Endothelial cell of umbilical vein (primary cell): ENCODE measurements around the gene SLC25A45. TPM values are rescaled to one million over a fixed set of nuclear protein-coding genes. Genes with fewer than 3 reads are reported as not detected.

Experiments
- BruUV-seq: library from RNA; stranded (reverse); fragments of 400-500 nt; replicated peaks from 2 replicates; lab custom pipeline; 2021; lab: Mats Ljungman, UMichigan
- CTCF ChIA-PET: fragments of 300-600, 350-600 bp; sonication (Branson Sonifier 250); formaldehyde crosslinking; loops from one replicate; lab custom pipeline; 2021; ENCODE audit warnings: antibody characterized with exemption, inconsistent platforms; lab: Charles Lee
- POLR2A ChIA-PET: fragments of 300-600, 350-600 bp; sonication (Branson Sonifier 250); formaldehyde crosslinking; loops from one replicate; lab custom pipeline; 2021; ENCODE audit warnings: antibody characterized with exemption, inconsistent platforms; lab: Charles Lee
- DNase-seq: peaks from one replicate; pipeline ENCODE4 v3.0.0-alpha.2; 2011; ENCODE audit warnings: low read depth, low spot score
- FAIRE-seq: peaks from 2 replicates; lab custom pipeline; 2011; peaks lifted over from hg19 to GRCh38; lab: Jason Lieb, UNC
- H2AFZ ChIP-seq: 2 replicates; pipeline ENCODE4 v1.6.0; 2012; ENCODE audit warnings: low read depth, low read length, control low read depth, inconsistent platforms
- H3K27ac ChIP-seq: 2 replicates; pipeline ENCODE4 v1.5.1; 2011; ENCODE audit warnings: low read depth, mild to moderate bottlenecking, control low read depth, low read length, moderate library complexity; ENCODE audit not compliant: insufficient read depth
- H3K27me3 ChIP-seq, 2 experiments: 2 replicates each; pipeline versions ENCODE4 v1.6.0 to v1.6.1; 2011; ENCODE audit warnings: low read length in 2 of 2, mixed read lengths in 1 of 2; ENCODE audit not compliant: control insufficient read depth in 2 of 2, insufficient read depth in 2 of 2
- H3K36me3 ChIP-seq, 2 experiments: 2 replicates in 1 of 2; 3 replicates in 1 of 2; pipeline ENCODE4 v1.5.1; 2011; ENCODE audit warnings: low read length in 2 of 2, mild to moderate bottlenecking in 1 of 2, moderate library complexity in 1 of 2; ENCODE audit not compliant: control insufficient read depth in 2 of 2, insufficient read depth in 2 of 2; ENCODE audit errors: extremely low read depth in 1 of 2
- H3K4me1 ChIP-seq: 3 replicates; pipeline ENCODE4 v1.5.1; 2011; ENCODE audit warnings: mild to moderate bottlenecking, low read length; ENCODE audit not compliant: control insufficient read depth, insufficient read depth; ENCODE audit errors: extremely low read depth
- H3K4me2 ChIP-seq: 2 replicates; pipeline ENCODE4 v1.6.1; 2011; ENCODE audit warnings: low read length, control low read depth, mixed read lengths; ENCODE audit not compliant: insufficient read depth
- H3K4me3 ChIP-seq, 3 experiments: fragments of 200-600 bp in 1 of 3; sonication (generic), shearing (Covaris generic) in 1 of 3; replicated peaks in 1 of 3; 2 replicates each; pipeline ENCODE4 v1.5.1; 2011 to 2016; ENCODE audit warnings: control low read depth in 3 of 3, low read length in 3 of 3, mild to moderate bottlenecking in 2 of 3, inconsistent platforms in 1 of 3, low read depth in 1 of 3, moderate library complexity in 1 of 3; ENCODE audit not compliant: insufficient read depth in 1 of 3
- H3K79me2 ChIP-seq: 2 replicates; pipeline ENCODE4 v1.6.0; 2012; ENCODE audit warnings: low read length, inconsistent platforms; ENCODE audit not compliant: control insufficient read depth, insufficient read depth
- H3K9ac ChIP-seq: replicated peaks from 2 replicates; pipeline ENCODE3; 2011; ENCODE audit warnings: low read length, control low read depth; ENCODE audit not compliant: insufficient read depth; ENCODE audit errors: extremely low read depth
- H3K9me1 ChIP-seq: replicated peaks from 3 replicates; pipeline ENCODE4 v1.6.0; 2011; ENCODE audit warnings: mild to moderate bottlenecking, low read length; ENCODE audit not compliant: control insufficient read depth, insufficient read depth; ENCODE audit errors: extremely low read depth
- H3K9me3 ChIP-seq: replicated peaks from 2 replicates; pipeline ENCODE4 v1.5.1; 2012; ENCODE audit warnings: low read length, inconsistent platforms; ENCODE audit not compliant: control insufficient read depth, insufficient read depth
- H4K20me1 ChIP-seq: replicated peaks from 2 replicates; pipeline ENCODE3; 2011; ENCODE audit warnings: mild to moderate bottlenecking, low read length; ENCODE audit not compliant: control insufficient read depth, insufficient read depth; ENCODE audit errors: extremely low read depth
- CTCF ChIP-seq, 2 donors: IDR thresholded peaks; 1 replicate in 1 of 2; 2 replicates in 1 of 2; pipeline ENCODE4 v1.5.1; 2011; ENCODE audit warnings: low read length in 2 of 2, mild to moderate bottlenecking in 2 of 2, moderate library complexity in 2 of 2, control low read depth in 1 of 2, inconsistent platforms in 1 of 2, low read depth in 1 of 2; ENCODE audit not compliant: insufficient read depth in 1 of 2; ENCODE audit errors: extremely low read depth in 1 of 2
- EZH2 ChIP-seq: IDR thresholded peaks from 2 replicates; pipeline ENCODE4 v1.6.1; 2012; ENCODE audit warnings: borderline replicate concordance, low read depth, mild to moderate bottlenecking, moderate library complexity, low read length, inconsistent platforms; ENCODE audit not compliant: severe bottlenecking
- FOS ChIP-seq: IDR thresholded peaks from 2 replicates; pipeline ENCODE4 v1.6.1; 2011; ENCODE audit warnings: mild to moderate bottlenecking, low read length, moderate library complexity, borderline replicate concordance; ENCODE audit not compliant: insufficient read depth
- GATA2 ChIP-seq: IDR thresholded peaks from 2 replicates; pipeline ENCODE4 v1.7.0; 2011; ENCODE audit warnings: low read depth, mild to moderate bottlenecking, moderate library complexity, mixed read lengths, low read length; ENCODE audit not compliant: insufficient read length, insufficient read depth
- JUN ChIP-seq: IDR thresholded peaks from 2 replicates; pipeline ENCODE4 v1.6.1; 2011; ENCODE audit warnings: borderline replicate concordance, low read depth; ENCODE audit not compliant: insufficient read length, insufficient read depth
- MAX ChIP-seq: IDR thresholded peaks from 2 replicates; pipeline ENCODE4 v1.6.1; 2011; ENCODE audit not compliant: insufficient read depth, insufficient read length
- MYC ChIP-seq: IDR thresholded peaks from one replicate; pipeline ENCODE4 v1.6.1; 2011; ENCODE audit warnings: mild to moderate bottlenecking, low read depth, low read length
- POLR2A ChIP-seq: IDR thresholded peaks from 2 replicates; pipeline ENCODE4 v1.6.1; 2012; ENCODE audit warnings: low read depth, mild to moderate bottlenecking, control low read depth, low read length
- POLR2AphosphoS5 ChIP-seq: IDR thresholded peaks from 2 replicates; pipeline ENCODE4 v1.6.1; 2012; ENCODE audit warnings: low read depth, mild to moderate bottlenecking, control low read depth, low read length, moderate library complexity; ENCODE audit not compliant: insufficient read depth
- dilution Hi-C: fragments of 300-500 bp; cut with MboI; formaldehyde crosslinking; loops from one replicate; pipeline ENCODE4 v1.15.0; 2019; ENCODE audit warnings: low sequenced_read_pairs; ENCODE audit not compliant: extremely low pct_ligation_motif_present
- intact Hi-C: fragments of 100-400 bp; cut with micrococcal nuclease; formaldehyde crosslinking; loops from one replicate; pipeline ENCODE4 v1.10.0; 2022
- polyA plus RNA-seq, 4 experiments: library from polyadenylated mRNA; depleted of rRNA in 3 of 4; stranded (reverse) in 3 of 4; unstranded in 1 of 4; fragments of >200 nt; gene quantifications; 2 replicates each; pipeline versions ENCODE4 v1.2.1 to v1.2.3, GENCODE V29; 2011 to 2012; ENCODE audit warnings: missing spikeins in 1 of 4
- total RNA-seq: library from RNA; stranded (reverse); gene quantifications from 2 replicates; pipeline ENCODE4 v1.2.3, GENCODE V29; 2021

The SLC25A45 gene
- total and polyA plus RNA-seq, 2 donors (not counting 3 experiments of a cell fraction or from before 2014, with no cell fraction given): 1.2 to 3.1 TPM

GRCh38 chr11:65416841-65417701, 34.6 kb upstream of the SLC25A45 start:
- no peaks in the 10 kb centered on the region for H4K20me1 ChIP-seq
- intact Hi-C loops: loop anchor here (1.0 to 10.0 kb wide), 3 partner anchors 13 to 93 kb away; no protein-coding TSS in a partner anchor
- DNase-seq (peak; percentile 26), FAIRE-seq (no peak)
- CTCF ChIA-PET: interaction anchor here (1.0 to 4.8 kb wide), 22 partner anchors 9 to 142 kb away, joined by 3 to 105 read pairs (median 6); partner anchors contain the start of gene SLC25A45
- peak overlapping the region; percentile 99 for H3K27ac ChIP-seq
- no peaks in the 10 kb centered on the region for H3K9me3 ChIP-seq
- BruUV-seq: no TSS peak
- H3K36me3 ChIP-seq: peaks cover 0 to 7% of the 10 kb centered on the region in 2 experiments
- TF ChIP-seq CTCF (IDR thresholded peaks at IDR 0.05; ENCODE audit: extremely low read depth in 1 of 2, insufficient read depth in 1 of 2, low read depth in 1 of 2, low read length in 2 of 2): no peak
- TF ChIP-seq POLR2A: no peak
- TF ChIP-seq POLR2AphosphoS5: no peak
- no peak for TF ChIP-seq MAX
- TF ChIP-seq JUN: no peak
- TF ChIP-seq GATA2: no peak
- no peak for TF ChIP-seq MYC
- TF ChIP-seq FOS: no peak
- TF ChIP-seq EZH2: no peak
- POLR2A ChIA-PET: interaction anchor here (0.5 to 10.0 kb wide), 4 partner anchors 8 to 165 kb away, joined by 3 to 127 read pairs (median 19); partner anchors contain the start of gene MALAT1
- H3K4me1 ChIP-seq: peaks cover 55% of the 10 kb centered on the region
- dilution Hi-C loops: no loop called here
- H3K4me3 ChIP-seq: no peak overlapping the region
- no peak overlapping the region for H3K4me2 ChIP-seq
- peaks cover 27% of the 10 kb centered on the region for H3K79me2 ChIP-seq
- peak overlapping the region; percentile 25 for H3K9ac ChIP-seq
- H3K9me1 ChIP-seq: no peaks in the 10 kb centered on the region
- no peaks in the 10 kb centered on the region for H3K27me3 ChIP-seq
- no peak overlapping the region for H2AFZ ChIP-seq
